NCI-H446 (cell line): ENCODE measurements around the gene ST6GAL1.
"Not testable (repeated sequence)": the region's sequence is repeated elsewhere in the genome, so short reads cannot be mapped to it uniquely, and the experiment has no call there.

Source experiments
- DNase-seq, 2 experiments: peaks; one replicate each; lab custom pipeline; 2025; lab: John Stamatoyannopoulos, UW

ST6GAL1 gene

DNA sequence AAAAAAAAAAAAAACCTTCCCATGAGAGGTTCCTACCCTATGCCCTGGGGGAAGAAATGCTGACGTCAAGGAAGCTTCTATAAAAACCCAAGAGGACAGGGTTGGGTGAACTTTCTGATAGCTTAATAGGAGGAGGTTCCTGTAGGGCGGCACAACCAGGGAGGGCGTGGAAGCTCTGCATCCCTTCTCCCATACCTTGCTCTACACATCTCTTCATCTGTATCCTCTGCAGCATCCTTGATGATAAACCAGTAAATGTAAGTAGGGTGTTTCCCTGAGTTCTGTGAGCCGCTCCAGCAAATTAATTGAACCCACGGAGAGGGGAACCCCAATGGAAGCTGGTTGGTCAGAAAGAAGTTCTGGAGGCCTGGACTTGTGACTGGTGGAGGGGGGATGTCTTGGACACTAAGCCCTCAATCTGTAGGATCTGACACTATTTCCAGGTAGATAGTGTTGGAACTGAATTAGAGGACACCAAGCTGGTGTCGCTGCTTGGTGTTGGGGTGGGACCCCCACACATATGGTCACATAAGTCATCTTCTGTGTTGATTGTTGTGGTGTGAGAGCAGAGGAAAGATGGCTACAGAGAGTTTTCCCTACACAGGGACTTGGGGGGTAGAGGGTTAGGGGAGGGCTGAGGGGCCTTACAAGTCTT, 91.5 kb downstream of the ST6GAL1 start:
- DNase-seq = no peak

DNA sequence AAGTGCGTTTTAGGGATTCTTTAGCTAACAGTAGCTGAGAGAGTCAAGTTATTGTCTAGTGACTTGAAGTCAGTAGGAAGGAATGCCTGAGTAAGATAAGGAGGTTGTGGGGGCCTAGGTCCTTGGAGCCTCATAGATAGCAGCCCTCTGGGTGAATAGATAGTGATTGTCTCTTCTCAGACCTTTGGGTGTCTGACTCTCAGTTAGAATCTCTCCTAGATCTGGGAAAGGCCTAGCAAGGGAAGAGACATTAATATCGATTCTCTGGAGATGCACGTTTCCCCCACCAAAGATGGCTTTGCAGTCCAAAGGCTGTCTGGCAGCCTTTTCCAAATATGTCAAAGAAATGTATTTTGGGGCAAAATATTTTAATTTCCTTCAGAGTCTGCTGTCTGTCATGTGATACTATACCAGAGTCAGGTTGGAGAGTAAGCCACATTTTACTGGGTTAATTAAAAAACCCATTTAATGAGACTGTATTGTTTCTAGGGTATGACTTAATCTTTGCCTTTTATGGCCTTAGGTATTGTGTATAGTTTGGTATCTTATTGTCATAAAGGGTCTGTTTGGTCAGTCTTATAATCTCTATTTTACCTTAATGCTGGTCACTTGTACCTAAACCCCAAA, 92.2 kb downstream of the ST6GAL1 start:
- no peak for DNase-seq

DNA sequence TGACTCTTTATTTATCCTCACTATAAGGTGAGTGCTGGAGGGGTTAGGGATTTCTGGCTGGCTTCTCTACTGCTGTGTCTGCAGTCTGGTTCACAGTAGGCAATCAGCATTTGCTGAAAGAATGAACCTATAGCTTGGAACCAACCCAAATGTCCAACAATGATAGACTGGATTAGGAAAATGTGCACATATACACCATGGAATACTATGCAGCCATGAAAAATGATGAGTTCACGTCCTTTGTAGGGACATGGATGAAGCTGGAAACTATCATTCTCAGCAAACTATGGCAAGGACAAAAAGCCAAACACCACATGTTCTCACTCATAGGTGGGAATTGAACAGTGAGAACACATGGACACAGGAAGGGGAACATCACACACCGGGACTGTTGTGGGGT, 93.0 kb downstream of the ST6GAL1 start:
- DNase-seq = not testable (repeated sequence)

DNA sequence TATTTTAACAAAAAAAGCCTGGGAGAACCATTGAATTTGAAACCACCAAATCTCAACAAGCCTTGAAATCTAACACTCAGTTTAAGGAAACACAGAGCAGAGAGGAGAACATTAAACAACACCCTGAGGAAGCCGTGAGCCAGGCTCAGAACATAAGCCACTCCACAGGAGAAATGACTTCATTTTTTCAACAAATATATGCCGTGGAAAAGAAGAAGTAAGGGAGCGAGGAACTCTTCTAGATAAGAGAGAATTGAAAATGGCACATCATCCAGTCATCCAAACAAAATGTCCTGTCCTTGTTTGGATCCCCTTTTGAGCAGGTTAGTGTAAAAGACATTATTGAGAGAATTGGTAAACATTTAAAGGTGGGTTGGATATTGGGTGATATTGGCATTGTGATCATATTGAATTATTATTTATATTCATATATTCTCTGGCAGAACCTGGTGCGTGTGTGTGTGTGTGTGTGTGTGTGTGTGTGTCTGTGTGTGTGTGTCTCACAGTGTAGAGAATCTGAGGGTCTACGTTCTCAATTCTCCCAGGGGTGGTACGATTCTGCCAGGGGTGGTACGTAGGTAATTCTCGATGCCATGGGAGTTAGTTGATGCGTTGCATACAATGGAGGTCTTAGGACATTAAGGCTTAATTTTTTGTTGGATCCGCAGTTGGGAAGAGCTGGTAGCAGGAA, 94.4 kb downstream of the ST6GAL1 start:
- no peak for DNase-seq

DNA sequence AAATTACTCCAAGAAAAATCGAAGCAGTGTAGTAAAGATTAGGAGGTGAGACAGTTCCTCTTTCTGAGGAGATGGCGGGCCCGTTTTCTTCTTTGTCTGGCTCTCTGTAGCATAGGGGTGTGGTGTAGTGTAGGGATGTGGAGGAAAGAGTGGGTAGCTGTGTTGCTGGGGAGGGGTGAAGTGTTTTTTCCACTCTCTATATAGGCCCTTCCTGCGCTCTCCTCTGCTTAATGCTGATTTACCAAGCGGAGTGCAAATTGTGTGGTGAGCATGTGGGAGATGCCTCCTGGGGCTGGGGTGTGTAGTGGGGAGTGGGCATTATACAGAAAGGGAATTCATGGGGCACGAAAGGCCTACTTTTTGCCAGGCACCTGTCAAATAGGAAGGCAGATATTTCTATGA, 94.9 kb downstream of the ST6GAL1 start:
- DNase-seq = no peak

DNA sequence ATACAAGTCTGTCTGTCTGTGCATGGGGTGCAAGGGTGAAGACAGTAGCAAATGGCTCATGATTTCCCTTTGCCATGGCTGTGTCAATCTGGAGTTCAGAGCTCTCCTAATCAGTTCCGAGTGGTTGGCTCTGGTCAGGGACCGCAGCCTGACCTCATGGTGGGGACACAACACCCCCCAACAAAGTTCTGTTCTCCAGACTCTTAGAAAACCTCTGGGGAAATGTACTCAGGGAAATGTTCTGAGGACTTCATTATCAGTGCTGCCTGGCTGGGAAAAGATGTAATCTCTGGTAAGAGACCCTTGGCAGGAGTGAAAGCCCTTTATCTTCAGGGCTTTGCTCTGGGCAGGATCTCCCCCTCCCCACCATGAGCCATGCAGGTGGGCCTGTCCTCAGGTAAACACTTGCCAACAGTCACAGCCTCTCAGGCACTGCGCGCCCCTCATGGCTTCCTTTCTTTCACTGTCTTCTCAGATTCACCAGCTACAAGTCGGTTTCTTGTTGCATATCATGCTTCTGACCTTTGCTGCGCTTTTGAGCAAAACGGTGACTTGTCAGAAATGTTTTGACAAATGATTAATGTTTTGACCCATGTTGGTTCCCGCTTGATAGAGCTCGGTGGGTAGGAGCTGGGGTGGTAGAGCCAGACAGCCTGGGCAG, 95.5 kb downstream of the ST6GAL1 start:
- DNase-seq = no peak

DNA sequence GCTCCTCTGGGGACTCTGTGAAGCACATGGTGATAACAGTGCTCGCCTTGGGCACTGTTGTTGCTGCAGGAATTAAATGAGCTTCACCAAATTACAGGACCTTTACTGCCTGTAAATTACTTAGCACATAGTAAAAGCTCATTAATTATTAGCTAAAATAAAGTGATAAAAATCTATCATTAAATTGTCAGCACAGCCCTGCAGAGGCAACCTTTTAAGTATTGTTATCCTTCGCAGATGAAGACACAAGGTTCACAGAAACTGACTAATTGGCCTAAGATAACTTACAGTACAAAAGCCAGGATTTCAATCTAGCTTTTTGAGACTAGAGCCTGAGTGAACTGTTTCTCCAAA, 96.0 kb downstream of the ST6GAL1 start:
- DNase-seq = no peak

DNA sequence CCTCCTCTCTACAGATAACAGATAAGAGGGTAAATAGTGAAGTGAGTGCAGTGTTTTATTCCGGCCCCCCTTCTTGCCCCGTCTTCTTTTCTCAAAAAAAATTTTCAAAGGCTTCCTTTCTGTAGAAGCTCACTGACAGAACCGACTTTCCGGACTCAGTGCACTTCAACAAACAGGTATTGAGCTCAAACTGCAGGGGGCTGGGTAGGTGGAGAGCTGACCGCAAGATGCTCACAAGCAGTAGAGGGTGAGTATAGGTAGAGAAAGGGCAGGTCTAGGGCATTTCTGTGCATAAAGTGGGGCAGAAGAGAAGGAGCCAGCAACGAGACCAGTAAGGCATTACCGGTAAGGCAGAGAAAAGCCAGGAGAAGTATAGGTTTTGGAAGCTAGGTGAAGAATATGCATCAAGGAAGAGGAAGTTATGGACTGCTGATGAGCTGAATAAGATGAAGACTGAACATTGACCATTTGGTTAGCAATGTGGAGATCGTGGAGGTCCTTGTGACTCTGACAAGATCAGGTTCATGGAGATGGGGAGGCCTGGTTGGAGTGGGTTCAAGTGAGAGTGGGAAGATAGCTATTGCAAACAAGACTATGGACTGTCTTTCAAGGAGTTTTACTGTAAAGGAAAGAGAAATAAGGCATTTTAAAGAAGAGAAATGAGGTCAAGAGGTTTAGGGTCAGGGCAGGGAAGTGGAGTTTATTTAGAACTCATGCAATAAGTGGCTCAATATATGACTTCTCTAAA, 97.4 kb downstream of the ST6GAL1 start:
- no peak for DNase-seq

DNA sequence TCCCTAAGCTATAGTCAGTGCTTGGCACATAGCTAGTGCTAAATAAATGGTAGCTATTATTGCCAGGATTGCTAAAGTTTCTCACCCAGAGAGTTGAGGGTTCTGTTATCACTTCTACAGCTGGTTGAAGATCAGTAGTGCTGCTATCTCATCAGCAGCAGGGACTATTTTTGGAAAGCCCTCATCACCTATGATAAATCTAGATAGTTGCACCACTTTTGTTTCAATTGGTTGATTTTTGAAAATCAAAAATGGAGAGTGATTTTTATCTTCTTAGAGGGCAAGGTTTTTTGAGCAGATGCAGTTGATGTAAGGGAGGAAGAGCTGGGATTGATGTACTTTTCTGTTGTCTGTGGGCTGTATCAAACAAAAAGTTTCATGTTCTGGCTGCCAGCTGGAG, 101.6 kb downstream of the ST6GAL1 start:
- no peak for DNase-seq

DNA sequence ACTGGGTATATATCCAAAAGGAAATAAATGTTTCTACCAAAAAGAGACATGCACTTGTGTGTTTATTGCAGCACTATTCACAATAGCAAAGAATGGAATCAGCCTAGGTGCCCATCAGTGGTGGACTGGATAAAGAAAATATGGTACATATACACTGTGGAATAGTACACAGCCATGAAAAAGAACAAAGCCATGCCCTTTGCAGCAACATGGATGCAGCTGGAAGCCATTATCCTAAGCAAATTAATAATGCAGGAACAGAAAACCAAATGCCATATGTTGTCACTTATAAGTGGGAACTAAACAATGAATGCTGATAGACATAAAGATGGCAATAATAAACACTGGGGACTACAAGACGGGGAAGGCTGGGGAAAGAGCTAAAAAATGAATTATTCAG, 106.1 kb downstream of the ST6GAL1 start:
- DNase-seq = no peak

DNA sequence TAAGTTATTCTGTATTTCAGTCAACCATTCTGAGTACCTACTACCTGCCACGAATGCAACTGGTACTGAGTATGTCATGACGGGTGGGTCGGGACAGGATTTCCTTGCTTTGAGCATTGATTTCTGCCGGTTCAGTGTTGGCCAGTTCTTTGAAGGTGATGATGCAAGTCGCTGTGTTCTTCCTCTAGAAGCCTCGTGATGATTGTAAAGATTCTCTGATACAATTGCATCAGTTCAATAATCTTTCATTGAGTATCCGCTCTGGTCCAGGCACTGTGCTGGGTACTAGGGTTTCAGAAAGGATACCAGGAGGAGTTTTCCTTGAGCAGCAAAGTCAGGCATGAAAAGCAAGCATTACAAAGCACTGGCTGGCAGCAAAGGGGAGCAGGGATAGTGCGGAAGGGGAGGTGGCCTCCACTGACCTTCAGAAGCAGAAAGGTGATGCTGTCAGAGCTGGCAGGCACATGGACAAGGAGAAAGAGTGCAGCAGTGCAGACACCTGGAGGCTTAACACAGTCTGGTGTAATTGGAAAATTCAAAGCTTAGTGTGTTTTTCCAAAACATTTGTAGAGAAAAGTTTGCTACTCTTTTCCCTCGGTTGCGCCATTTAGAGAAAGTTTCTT, 108.9 kb downstream of the ST6GAL1 start:
- no peak for DNase-seq

DNA sequence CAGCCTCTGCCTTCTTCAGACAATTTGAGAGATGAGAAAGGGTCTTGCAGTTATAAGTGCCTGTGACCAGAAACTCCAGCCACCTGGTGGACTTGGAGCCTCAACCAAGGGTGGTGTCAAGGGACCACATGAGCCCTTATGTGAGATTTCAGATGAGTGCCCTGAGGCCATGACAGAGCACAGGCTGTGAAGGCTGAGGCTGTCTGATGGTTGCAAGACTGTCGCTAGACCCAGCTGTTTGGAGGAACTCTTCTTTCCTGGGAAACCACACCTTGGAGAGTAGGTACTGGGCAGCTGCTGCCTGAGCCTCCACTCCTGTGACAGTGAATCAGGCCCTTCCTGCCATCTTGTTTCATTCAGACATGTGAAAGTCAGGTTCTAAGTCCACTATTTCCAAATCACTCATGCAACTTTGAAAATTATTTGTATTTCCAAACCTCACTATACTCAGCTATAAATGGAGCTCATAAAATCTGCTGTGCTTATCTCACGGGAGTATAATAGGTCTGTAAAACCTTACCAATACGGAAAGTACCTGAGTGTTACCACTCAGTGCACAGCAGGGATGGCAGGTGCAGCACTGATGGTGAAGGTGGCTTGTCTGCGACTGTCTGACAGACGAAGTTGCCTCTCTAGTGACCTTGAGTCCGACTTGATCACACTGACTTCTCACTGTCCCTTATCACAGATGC, 109.5 kb downstream of the ST6GAL1 start:
- DNase-seq = no peak

DNA sequence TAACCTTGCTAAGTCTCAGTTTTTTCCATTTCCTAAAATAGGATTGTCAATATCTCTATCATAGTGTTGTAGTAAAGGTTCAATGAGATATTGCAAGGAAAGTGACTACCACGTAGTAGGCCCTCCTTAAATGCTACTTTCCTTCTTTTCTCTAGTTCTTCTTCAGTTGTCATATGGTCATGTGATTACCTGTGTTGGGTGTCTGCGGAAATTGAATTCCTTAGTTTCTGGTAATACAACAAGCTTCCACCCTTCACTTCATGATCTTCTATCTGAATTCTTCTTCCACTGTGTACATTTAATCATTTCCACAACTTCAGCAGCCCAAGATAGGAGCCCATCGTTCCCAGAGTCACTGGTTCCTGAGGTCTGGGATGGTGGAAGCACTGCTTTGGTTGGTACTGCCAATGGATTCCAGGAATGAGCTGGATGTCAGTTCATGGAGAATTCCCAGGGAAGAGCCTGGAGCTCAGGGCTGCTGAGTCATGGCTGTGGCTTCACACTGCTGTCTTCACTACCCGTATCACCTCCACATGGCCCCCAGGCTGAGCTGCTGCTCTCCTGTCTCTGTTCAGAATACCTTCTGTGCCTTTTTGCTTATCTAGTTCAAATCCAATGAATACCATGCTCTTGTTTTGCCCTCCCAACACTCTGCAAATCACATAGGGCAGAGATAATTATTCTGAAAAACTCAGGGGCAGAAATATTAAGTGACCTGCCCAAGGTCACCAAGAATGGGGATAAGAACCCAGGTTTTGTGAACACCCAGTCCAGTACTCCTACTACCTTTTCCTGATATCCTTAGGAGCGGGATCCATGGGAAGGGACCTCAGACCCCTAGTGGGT, 110.4 kb downstream of the ST6GAL1 start:
- DNase-seq = no peak

DNA sequence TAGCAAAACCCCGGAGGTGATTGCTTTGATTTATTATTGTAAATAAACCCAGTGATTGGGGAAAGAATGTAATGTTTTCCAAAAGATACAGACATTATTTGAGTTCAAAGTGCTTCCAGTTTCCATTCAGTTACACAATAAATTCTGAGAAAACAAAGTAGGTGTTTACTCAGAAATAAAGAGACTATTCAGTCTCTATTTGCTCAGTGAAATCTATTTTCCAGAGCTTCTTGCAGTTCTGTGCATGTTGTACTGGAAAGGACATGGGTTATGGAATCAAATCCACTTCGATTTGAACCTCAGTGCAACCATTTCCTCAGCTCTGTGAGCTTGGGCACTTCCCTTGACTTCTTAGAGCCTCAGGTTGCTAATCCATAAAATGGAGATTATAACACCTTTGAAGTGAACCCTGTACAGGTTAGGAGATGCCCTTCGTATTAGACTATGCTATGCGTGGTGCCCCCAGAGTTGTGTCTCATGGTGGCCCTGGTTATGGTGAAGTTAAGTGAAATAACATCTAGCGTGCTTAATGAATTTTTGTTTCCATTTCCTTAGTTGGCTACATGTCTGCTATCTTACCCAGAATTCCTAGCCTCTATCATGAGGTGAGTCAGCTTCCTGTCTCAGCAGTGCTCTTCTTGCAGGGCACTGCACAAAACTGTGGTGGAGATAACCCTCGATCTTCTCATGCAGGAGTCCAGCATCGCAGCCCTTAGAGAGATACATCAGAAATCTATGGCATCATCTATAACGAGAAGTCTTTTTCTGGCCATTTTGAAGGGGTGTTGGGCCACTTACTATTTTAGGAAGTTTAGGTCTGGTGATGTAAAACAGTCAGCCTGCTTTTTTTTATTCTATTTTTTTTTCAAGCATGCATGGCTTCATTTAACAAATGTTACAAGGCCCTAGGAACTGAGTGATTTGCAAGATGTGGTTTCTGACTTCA, 111.3 kb downstream of the ST6GAL1 start:
- DNase-seq = no peak

DNA sequence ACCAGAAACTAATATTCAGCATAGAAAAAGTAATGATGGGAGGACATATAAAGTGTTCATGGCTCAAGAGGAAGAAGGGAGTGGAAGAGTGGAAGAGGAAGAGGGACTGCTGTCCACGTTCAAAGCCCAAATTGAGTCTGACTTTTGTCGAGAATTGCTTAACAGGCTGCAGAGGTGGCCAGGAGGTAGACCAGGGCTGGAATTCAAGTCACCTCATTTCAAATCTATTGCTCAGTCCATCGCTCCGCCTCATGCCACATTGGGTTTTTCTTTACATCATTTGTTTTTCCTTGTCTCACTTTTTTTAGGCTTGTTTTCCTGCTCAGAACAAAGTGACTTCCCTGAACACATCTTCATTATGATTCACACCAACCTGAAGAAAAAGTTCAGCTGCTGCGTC, 112.0 kb downstream of the ST6GAL1 start:
- no peak for DNase-seq

DNA sequence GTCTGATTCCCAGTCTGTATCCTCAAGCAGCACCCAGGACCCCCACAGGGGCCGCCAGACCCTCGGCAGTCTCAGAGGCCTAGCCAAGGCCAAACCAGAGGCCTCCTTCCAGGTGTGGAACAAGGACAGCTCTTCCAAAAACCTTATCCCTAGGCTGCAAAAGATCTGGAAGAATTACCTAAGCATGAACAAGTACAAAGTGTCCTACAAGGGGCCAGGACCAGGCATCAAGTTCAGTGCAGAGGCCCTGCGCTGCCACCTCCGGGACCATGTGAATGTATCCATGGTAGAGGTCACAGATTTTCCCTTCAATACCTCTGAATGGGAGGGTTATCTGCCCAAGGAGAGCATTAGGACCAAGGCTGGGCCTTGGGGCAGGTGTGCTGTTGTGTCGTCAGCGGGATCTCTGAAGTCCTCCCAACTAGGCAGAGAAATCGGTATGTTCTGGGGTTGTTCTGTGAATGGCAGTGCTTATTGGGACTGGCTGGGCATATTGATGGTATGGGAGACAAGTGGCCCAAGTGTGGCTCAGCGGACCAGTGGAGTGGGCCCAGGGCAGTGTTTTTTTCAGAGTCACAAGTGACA, 112.6 kb downstream of the ST6GAL1 start:
- DNase-seq = no peak

DNA sequence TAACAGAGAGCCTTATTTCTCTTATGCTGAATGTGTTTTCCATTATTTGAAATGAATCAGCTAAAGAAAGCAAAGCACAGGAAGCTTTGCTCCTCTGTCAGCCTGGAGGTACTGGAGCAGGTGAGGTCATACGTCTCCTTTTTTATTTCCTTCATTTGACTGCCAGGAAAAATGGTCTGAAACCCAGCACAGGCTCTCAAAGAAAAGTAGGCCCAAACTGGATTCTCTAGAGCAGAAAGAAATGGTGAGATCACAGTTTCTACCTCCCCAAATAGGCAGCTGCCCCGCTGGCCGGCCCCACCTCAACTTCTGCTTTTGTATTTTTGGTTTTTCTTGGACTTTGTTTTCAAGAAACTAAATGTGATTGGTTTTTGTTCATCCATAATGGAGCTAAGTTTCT, 113.9 kb downstream of the ST6GAL1 start:
- no peak for DNase-seq

DNA sequence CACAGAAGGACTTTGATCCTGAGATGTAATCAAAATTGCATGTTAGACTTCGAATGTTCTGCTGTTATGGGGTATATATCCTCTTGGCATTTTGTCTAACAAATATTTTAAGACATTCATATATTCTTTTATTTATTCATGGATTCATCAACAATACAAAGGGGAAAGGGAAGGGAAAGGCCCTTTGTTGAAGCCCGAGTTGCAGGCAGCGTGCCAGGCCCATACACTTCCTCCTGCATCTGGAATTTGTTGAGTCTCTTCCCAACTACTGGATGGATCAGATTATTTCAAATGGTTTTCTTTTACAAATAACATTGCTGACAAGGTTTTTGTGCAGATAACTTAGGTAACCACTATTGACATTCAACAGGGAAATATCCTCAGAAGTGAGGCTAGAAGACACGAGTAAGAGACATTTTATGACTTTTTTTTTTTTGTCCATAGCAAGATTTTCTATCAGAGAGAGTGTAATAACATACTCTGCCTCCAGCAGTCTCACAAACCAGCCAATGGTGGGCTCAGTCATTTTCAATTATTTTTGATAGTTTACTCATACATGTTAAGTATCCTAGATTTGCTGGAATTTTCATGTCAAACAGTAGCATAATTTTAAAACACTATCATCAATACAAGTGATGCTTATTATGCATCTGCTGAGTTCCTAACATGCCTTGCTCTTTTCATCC, 114.7 kb downstream of the ST6GAL1 start:
- DNase-seq = no peak
